KBM-7 (cell line): ENCODE results near the gene SLC44A5.
A peak's percentile ranks its signal among the peaks of the same experiment; 100 is the strongest.
"Not testable (repeated sequence)": the region's sequence is repeated elsewhere in the genome, so short reads cannot be mapped to it uniquely, and the experiment has no call there.

ENCODE experiments used
- DNase-seq: peaks from one replicate; pipeline ENCODE4 v3.0.0-alpha.2; 2015
- in situ Hi-C: fragments of 300-500 bp; cut with MboI; formaldehyde crosslinking; loops from 2 replicates; pipeline ENCODE4 v1.14.3; 2020; ENCODE audit warnings: low sequenced_read_pairs, low pct_unique_long_range_greater_than_20kb, mixed read lengths

SLC44A5 gene

DNA sequence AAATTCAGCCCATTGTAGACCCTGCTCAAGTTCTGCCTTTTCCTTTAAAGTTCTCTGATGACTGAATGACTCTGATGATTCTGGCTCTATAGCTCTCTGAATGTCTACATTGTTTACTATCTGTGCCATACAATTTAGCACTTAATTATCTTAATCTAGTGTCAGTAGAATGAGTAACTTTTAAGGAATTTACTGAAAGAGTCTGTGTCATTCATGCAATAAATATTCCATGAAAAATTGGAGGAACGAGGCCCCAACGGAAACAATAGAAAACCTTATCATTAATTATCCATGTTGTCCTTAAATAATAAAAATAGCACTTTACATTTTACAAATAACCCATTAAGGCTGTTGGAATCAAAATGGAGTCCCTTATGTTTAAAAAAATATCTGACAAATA, 77.8 kb downstream of the SLC44A5 start:
- no peak for DNase-seq
- in situ Hi-C loops, result no loop called here

DNA sequence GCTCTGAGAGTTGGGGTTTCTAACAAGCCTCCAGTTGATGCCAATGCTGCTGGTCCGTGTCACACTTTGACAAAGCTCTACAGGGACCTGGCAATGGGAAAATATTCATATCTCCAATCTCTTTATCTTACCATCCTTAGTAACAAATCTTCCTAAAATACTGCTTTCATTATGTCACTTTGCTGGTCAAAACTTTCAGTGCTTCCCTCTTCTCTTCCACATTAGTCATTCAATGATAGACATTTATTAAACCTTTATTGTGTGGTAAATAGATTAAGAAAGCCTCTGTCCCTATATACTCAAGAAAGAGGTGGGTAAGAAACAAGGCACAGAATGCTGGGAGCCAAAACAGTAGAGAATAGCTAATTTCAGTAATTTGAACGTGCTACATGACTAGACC, 79.3 kb downstream of the SLC44A5 start:
- in situ Hi-C loops, result no loop called here
- no peak for DNase-seq

DNA sequence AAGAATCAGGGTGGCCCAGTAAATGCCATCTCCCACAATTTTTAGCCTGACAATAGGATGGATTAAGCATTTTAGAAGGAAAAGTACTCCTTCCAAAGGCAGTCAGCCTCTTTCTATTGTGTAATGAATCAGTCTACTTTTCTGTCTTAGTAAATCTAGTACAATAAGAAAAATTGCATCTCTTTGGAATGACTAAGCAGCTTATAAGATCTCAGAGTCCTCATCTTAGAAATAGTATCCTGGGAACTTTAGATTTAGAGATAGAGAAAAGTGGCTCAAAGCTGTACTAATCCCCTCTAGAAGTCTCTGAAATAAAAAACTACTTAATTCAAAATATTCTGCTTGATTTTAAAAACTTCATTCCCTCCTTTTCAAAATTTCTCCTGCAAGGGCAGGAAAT, 81.4 kb downstream of the SLC44A5 start:
- in situ Hi-C loops, result no loop called here

DNA sequence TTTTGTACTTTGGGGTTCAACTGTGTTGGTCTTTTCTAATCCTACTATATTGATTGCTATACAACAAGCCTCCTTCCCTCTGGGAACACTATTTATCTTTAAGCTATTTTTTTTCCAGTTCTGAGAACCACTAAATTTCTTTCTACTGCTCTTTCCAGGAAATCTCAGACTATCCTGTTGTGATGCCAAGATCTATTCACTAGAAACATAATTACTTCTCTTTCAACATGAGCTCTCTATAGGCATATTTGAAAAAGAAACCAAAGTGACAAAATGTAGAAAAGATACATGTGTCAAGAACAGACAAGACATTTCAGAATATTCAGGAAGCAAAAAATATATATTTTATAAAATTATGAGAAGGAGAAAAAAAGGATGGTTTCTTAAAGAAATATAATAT, 82.9 kb downstream of the SLC44A5 start:
- in situ Hi-C loops, result no loop called here
- no peak for DNase-seq

More for the DNA sequence above, 81.4 kb downstream of the SLC44A5 start:
- no peak for DNase-seq

DNA sequence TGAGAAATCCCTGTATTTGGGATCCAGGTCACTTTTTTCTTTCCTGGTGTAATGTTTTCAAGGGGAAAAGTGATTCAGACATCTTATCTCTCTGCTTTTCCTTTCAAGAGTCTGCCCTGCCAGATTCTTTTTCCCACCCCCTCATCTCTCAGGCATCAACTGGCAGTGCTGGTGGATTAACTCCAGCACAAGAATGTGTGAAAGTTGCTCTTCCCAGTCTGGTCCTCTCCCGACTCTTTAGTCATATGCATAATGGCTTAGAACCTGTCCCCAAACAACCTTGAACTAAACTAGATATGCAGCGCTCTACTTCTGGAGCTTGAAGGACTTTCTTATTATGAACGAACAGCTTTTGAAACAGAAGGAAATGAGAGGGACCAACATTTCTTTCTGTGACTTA, 88.5 kb downstream of the SLC44A5 start:
- DNase-seq, result no peak
- in situ Hi-C loops, result no loop called here

DNA sequence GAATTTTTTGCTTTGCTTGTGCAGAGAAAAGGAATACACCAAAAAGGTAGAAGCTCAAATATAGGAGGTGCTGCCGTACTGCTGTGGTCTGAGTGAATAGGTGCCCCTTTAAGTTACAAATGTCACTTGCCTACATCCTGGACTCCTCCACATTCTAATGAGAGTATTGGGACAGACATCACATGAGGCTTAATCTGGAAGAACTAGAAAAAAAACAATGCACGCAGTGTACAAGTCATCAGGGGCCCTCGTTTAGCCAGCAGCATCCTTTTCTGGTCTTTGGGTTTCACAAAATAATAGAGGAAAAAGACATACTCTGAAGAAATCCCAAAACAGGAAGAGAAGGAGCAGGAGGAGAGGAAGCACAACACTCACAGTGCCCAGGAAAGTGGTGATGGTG, 89.3 kb downstream of the SLC44A5 start:
- in situ Hi-C loops, result no loop called here
- DNase-seq, result no peak

DNA sequence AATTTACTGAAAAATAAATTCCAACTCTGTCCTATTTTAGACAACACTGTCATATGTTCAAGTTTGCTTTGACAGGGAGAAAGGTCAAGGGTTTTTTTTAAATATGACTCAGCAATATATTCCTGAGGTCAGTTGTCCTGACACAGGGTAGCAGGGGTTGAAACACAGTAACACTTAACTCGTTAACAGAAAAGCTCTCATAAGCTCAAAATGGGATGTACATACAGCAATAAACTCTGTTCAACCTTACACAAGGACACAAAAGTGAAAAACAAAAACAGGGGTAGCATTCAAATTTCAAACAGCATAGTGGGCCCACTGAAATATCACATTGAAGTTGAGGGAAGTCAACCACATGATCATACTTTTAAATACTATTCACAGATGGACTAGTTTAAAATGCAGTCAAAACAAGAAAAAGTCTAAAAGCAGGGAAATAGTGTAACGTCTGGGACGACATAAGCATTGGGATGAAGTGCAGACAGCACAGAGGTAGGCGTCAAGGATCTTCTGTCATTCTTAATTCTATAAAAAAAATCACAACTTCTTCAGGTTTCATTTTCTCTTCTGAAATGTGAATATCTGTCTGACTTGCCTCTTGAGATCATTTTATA, 89.9 kb downstream of the SLC44A5 start:
- no peak for DNase-seq
- in situ Hi-C loops, result no loop called here

DNA sequence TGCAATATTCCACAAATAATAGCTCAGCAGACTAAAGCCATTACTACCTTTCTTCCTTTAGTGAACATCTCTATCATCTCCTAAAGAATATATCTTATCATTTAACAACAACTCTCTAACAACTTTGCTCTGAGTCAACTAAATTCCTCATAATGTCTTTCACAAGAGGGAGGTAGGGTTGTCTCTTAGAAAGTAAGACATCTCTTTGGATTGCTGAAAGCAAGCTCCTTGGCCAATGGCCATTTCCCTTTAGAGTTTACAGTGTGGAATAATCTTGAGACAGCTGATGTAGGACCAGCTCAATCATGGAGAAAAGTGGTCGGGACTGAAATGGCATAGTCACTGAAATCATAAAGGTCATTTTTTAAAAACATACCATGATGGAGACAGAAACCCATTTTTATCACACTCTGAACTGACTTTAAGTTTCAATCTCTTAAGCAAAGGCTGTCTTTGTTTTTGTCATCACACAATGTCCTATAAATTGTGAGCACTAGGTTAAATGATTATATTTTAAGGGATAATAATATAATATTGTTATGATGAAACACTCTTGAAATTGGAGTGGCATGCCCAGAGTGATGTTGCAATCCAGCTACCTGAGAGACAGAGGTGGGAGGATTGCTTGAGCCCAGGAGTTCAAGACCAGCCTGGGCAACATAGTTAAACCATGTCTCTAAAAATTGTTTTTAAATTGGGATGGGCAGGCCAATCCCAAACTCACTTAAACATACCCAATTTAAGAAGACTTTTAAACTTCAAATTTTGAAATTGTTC, 91.1 kb downstream of the SLC44A5 start:
- in situ Hi-C loops, result no loop called here
- DNase-seq, result no peak

DNA sequence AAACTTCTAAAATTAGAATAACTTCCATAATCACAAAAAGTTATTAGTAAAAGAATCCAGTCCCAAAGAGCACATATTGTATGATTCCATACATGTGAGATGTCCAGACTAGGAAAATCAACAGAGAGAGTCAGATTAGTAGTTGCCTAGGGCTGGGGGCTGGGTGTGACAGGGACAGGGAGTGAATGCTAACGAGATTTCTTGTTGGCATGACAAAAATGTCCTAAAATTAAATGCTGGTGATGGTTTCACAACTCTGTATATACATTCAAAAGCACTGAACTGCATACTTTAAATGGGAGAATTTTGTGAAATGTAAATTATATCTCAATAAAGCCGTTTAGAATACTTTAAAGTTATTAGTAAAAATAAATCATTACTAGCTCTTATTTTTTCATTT, 92.2 kb downstream of the SLC44A5 start:
- no peak for DNase-seq
- in situ Hi-C loops, result no loop called here

DNA sequence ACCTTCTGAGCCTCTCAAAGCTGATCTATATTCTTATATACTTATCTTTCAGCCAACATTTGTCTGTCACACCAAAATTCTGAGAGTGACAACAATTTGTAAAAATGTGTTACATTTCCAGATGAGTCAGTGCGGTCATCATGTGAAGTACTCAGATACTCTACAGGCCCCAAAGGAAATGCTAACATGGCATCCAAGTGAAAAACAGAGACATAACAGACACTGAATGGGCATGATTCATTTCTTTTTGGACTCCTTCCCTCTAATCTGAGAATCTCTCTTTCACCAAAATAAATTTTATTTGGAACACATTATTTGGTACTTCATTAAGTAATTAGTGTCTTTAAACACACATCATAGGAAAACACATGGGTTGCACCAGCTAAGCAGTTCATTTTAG, 96.6 kb downstream of the SLC44A5 start:
- DNase-seq, result no peak
- in situ Hi-C loops, result no loop called here

DNA sequence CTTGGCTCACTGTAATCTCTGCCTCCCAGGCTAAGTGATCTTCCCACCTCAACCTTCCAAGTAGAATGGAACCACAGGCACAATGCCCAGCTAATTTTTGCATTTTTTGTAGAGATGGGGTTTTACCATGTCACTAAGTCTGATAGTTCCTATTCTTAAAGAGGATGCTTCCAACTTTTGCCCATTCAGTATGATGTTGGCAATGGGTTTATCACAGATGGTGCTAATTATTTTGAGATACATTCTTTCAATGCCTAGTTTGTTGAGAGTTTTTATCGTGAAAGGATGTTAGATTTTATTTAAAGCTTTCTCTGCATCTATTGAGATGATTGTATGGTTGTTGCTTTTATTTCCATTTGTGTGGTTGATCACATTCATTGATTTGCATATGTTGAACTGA, 103.9 kb downstream of the SLC44A5 start:
- in situ Hi-C loops, result no loop called here
- DNase-seq, result no peak

DNA sequence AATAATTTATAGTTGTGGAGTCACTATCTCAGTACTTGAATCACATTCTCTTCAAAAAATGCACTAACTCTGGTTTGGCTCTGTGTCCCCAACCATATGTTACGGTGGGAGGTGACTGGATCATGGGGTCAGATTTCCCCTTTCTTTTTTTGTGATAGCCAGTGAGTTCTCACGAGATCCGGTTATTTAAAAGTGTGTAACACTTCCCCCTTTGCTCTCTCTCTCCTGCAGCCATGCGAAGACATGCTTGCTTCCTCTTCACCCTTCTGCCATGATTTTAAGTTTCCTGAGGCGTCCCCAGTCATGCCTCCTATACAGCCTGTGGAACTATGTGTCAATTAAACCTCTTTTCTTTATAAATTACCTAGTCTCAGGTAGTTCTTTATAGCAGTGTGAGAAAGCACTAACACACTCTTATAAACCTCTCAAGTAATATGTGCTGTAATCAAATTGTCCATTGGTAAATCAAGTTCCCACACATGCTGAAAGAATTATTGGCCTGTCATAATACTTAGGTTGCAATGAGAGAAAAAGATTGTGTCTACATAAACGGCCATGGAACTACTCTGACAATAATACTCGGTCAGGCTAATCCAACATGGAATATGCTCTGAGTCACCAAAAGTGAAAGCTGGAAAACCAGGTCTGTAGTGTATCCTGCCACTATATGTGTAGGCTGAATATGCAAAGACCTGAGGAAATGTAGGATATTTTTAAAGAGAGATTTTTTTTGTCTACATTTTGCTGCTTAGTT, 107.5 kb downstream of the SLC44A5 start:
- DNase-seq, result peak; percentile 52
- in situ Hi-C loops, result no loop called here

DNA sequence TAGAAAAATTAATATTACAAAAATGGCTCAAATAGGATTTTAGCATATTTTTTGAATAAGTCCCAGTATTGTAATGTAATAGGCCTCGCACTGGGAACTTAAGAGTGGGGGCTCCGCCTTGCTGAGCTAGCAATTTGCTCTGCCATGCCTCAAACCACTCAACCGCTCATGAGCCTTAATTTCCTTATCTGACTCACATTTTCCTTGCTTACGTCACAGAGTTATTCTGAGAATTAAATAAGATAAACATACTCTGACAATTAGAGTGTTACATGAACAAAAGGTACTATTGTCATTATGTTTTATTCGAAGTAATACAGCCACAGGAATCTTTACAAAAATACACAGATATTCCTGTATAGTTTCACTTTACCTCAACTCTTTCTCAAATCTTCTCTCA, 108.1 kb downstream of the SLC44A5 start:
- DNase-seq, result no peak
- in situ Hi-C loops, result no loop called here

DNA sequence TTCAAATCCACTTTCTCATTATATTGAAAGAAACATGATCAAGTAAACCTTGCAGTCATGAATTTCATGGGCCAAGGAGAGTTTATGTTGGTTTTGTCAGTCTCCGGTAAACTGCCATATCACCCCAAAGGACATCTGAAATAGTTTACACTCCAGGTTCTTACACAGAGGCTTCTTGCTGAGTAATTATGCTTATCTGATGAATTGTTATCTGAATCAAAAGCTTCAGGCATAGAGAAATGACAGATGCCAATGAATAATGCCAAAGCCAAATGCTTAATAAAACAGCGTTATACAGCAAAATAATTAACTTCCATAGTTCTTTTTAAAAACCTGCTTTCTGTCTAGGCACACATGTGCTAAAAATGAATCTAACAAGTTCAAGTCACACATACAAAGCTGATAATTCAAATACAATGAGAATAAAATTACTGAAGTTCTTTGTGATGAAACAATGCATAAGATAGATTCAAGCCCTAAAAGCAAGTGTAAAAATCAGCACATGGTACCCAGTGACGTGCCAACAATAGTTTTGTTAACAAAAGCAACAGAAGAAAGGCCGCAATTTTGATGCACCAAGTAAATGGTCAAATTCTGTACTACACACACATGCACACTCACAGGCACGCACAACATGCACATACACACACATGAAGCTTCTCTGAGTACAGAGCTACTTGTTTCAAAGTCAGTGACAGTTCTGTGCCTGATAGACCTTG, 109.2 kb downstream of the SLC44A5 start:
- DNase-seq, result no peak
- in situ Hi-C loops, result no loop called here

DNA sequence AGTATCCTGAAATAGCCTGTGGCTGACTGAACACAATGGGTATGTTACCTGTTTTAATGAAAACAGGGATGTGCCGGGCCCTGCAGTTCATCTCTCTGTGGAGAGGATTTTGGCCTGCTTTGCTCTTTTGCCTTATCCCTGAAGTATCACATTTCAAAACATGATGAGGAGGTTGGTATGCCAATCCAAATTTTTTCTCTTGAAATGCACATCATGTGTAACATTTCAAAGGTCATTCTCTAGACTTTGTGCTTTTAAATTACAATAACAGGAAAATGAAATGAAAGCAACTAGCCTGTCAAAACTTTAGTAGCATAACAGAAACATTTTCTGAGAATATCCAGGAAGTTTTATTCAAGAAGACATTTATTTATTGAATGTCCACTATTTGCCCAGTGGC, 118.9 kb downstream of the SLC44A5 start:
- no peak for DNase-seq
- in situ Hi-C loops, result no loop called here

DNA sequence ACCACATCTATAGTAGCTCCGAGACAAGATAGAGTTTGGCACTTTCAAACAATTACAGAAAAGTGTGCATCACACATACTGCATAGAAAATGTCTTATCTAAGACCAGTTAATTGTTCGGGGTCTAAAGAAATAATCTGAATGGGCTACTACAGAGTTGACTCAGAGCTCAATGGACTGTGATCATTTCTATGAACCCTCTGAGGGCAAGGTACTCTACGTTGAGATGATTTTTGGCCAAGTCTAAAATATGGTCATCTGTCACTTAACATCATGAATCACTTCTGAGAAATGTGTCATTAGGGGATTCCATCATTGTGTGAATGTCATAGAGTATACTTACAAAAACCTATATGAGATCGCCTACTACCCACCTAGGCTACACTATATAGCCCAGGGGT, 123.5 kb downstream of the SLC44A5 start:
- no peak for DNase-seq
- in situ Hi-C loops, result no loop called here

DNA sequence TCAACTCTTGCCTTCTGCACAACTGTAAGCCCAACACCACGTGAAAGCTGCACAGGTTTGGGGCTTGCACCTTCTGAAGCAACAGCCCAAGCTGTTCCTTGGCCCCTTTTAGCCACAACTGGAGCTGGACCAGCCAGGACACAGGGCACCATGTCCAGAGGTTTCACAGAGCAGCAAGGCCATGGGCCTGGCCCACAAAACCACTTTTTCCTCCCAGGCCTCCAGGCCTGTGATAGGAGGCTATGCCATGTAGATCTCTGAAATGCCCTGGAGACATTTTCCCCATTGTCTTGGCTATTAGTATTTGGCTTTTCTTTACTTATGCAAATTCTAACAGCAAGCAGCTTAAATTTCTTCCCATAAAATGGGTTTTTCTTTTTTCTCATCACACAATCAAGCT, 126.1 kb downstream of the SLC44A5 start:
- in situ Hi-C loops, result no loop called here
- DNase-seq, result no peak

DNA sequence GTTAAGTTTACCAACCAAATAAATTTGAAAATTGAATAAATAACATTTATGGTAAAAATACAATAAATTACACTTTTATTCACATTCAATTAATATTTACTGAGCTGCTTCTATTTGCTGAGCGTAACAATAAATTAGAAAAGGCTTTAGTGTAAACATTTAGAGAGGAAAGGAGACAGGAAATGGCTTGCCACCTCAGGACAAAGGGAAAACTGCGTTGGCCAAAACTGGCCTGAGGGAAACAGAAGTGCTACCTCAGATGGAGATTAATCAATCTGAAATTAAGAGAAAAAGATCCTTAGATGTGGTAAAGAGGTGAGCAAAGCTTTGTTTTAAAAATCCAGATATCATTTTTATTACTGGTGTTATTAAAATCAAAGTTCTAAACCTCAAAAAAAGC, 128.0 kb downstream of the SLC44A5 start:
- in situ Hi-C loops, result no loop called here
- no peak for DNase-seq

DNA sequence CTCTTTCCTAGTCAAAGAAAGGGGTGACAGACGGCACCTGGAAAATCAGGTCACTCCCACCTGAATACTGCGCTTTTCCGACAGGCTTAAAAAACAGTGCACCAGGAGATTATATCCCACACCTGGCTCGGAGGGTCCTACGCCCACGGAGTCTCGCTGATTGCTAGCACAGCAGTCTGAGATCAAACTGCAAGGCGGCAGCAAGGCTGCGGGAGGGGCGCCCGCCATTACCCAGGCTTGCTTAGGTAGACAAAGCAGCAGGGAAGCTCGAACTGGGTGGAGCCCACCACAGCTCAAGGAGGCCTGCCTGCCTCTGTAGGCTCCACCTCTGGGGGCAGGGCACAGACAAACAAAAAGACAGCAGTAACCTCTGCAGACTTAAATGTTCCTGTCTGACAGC, 134.4 kb downstream of the SLC44A5 start:
- in situ Hi-C loops, result not testable (repeated sequence)

DNA sequence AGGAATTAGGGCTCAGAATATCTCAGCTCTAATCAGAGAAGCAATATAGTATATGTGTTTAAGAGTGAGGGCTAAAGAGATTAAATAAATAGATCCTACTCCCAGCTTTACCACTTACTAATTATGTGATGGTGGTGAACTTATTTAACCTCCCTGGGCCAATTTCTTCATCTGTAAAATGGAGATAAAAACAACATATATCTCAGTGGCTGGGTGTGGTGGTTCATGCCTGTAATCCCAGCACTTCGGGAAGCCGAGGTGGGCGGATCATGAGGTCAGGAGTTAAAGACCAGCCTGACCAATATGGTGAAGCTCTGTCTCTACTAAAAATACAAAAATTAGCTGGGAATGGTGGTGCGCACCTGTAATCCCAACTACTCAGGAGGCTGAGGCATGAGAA, 135.2 kb downstream of the SLC44A5 start:
- in situ Hi-C loops, result no loop called here
- no peak for DNase-seq

More for the DNA sequence above, 134.4 kb downstream of the SLC44A5 start:
- DNase-seq, result not testable (repeated sequence)
